ENCODE measurements around the gene DISC1.

- TF ChIP-seq, protein P1, sequence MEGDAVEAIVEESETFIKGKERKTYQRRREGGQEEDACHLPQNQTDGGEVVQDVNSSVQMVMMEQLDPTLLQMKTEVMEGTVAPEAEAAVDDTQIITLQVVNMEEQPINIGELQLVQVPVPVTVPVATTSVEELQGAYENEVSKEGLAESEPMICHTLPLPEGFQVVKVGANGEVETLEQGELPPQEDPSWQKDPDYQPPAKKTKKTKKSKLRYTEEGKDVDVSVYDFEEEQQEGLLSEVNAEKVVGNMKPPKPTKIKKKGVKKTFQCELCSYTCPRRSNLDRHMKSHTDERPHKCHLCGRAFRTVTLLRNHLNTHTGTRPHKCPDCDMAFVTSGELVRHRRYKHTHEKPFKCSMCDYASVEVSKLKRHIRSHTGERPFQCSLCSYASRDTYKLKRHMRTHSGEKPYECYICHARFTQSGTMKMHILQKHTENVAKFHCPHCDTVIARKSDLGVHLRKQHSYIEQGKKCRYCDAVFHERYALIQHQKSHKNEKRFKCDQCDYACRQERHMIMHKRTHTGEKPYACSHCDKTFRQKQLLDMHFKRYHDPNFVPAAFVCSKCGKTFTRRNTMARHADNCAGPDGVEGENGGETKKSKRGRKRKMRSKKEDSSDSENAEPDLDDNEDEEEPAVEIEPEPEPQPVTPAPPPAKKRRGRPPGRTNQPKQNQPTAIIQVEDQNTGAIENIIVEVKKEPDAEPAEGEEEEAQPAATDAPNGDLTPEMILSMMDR (conservative IDR thresholded peaks at IDR 0.05): no peak
- no peak for TF ChIP-seq ZFX (IDR thresholded peaks at IDR 0.05)
These were observed 112.0 kb downstream of the DISC1 start for GRCh38 chr1:231738554-231738953.
